Medulla oblongata (tissue), 1 donor: ENCODE measurements around the gene COQ8B.

ENCODE experiments used
- DNase-seq: peaks from one replicate; pipeline ENCODE4 v3.0.0-alpha.2; 2015; ENCODE audit errors: extremely low spot score

The COQ8B gene

DNA sequence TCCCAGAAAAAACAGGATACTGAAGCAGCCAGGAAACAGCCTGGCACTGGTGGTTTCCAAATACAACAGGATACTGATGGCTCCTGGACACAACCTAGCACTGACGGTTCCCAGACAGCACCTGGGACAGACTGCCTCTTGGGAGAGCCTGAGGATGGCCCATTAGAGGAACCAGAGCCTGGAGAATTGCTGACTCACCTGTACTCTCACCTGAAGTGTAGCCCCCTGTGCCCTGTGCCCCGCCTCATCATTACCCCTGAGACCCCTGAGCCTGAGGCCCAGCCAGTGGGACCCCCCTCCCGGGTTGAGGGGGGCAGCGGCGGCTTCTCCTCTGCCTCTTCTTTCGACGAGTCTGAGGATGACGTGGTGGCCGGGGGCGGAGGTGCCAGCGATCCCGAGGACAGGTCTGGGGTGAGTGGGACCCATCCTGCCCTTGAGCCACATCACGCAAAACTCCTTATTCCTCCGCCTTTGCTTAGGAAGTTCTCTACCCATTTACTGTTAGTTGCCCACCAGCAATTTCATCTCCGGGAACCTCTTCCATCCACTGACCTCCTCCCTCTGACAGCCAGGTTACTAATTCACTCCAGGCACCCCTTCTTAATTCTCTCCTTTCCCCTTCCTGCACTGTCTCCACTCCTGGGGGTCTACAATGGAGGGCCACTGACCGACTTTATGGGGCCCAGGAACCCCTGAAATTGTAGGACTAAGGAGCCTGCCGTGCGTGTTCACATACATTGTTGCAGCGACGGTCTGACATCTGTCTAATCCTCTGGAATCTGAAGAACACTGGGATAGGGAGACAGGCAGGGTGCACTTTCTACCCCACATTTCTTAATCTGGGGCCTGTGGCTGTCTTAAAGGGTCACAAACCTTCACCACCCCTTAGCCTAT lies 1.4 kb upstream of the COQ8B start:
- no peak for DNase-seq

DNA sequence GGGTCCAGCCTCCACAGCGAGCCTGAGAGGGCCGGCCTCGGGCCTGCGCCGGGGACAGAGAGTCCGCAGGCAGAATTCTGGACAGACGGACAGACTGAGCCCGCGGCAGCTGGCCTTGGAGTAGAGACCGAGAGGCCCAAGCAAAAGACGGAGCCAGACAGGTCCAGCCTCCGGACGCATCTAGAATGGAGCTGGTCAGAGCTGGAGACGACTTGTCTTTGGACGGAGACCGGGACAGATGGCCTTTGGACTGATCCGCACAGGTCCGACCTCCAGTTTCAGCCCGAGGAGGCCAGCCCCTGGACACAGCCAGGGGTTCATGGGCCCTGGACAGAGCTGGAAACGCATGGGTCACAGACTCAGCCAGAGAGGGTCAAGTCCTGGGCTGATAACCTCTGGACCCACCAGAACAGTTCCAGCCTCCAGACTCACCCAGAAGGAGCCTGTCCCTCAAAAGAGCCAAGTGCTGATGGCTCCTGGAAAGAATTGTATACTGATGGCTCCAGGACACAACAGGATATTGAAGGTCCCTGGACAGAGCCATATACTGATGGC lies 716 bp upstream of the COQ8B start:
- DNase-seq, result peak; percentile 26

DNA sequence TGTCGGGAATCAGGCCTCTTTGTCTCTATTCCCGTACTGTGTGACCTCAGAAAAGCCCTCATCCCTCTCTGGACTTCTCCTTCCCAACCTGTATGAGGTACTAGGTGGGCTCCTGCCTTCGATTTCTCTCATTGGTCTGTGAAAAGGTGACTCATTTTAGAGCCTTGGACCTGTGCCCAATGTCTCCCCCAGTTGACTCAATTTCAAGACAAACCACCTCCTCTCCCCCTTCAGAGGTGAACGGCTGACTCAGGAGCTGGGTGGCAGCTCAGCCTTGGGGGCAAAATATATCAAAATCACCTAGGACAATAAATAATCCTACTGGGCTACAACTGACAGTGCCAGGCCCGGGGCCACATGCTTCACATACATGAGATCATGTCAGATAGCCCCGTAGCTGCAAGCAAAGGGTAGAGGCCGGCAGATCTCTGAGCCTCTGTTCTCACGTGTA lies 630 bp downstream of the COQ8B start:
- DNase-seq, result no peak

DNA sequence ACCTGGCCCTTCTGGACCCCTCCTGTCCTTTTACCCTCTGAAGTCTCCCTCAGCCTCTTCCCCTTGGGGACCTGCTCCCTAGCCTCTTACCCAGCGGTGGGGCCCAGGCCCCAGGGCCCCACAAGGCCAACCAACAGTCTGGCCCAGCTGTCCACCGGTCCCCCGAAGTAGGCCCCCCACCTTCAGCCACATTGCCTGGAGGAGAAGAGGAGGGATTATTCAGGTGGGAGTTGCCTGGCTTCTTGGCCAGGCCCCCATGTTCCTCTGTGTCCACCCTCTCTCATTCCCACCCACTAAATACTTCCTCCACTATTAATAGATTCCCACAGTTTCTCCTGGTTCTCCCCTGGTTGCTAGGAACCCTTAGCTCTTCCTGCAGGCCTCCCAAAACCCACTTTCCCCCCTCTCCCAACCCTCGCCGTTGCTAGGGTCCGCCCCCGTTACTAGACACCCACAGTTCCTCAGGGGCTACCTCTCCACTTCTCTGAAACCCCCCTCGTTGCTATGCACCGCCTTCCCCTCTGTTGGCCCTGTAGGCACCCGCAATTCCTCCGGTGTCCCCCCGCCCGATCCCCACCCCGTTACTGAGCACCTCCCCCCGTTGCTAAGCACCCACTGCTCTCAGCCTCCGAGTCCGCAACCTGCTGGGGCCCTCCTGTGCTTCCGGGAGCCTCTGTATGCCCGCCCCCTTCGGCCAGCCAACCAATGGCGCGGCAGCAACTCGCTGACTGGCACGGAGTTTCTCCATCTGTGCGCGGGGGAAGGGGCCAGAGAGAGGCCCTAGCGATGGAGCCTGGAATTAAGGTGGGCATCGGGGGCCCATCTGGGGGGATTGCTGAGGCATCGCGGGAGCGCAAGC lies 2.0 kb downstream of the COQ8B start:
- DNase-seq, result peak; percentile 98

DNA sequence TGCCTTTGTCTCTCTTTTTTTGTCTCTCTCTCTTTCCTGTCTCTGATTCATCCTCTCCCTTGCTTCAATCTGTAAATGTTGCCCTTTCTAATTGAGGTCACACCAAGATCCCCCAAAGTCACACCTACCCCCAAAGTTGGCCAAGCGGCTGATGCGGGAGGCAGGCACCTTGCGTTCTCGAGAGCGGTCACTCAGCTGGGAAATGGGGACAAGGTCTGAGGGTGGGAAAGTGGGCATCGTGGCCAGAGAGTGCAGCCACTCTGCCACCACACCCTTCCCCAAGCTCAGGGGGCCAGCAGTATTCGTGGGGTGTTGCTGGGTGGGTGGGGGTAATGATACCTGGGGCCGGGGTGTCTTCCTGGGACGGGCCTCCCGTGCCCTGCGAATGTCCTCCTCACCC lies 2.7 kb downstream of the COQ8B start:
- no peak for DNase-seq

DNA sequence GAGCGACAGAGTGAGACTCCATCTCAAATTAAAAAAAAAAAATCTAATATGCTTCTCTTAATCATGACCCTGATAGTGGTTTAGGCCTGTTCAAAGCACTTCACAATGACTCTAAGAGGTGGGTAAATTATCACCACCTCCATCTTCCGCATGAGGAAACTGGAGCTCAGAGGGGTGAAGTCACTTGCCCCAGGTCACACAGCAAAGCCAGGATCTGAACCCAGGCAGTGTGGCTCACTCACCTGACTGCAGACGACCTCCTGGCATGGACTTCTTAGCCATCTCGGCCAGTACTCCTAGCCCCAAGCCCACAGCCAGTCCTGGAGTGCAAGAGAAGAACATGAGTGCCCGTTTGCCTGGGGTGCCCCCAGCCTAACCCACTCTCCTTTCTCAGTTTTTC lies 6.9 kb downstream of the COQ8B start:
- no peak for DNase-seq

DNA sequence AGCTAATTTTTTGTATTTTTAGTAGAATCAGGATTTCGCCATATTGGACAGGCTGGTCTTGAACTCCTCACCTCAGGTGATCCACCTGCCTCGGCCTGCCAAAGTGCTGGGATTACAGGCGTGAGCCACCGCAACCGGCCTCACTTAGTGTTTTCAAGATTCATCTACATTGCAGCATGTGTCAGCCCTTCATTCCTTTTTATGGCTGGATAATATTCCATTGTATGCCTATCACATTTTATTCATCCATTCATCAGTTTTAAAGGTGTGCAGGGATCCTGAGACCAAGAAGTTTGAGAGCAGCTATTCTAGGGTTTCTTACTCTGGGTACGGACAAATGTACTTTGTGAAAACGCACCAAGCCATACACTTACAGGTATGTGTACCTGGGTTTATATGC lies 9.1 kb downstream of the COQ8B start:
- DNase-seq, result no peak

DNA sequence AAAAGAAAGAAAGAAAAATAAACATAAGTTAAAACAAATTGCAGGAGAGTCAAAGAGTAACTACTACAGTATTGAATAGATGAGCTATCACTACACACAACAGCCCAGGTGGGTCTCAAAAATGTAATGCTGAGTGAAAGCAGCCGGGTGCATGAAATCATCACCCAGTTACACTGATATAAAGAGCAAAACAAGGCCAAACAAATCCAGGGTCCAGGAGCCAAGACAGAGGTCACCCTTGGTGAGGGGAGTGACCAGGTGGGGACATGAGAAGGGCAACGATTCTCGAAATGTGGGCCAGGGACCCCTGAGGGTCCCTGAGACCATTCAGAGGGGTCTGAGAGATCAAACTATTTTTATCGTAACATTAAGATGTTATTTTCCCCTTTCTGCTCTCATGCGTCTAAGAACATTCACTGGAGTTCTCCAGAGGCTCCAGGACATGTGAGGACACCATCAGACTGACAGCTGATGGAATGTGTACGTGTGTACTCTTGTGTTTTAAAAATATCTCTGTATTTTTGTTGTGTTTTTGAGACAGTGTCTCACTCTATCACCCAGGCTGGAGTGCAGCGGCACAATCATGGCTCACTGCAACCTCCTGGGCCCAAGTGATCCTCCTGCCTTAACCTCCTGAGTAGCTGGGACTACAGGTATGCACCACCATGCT lies 10.6 kb downstream of the COQ8B start:
- DNase-seq, result no peak

DNA sequence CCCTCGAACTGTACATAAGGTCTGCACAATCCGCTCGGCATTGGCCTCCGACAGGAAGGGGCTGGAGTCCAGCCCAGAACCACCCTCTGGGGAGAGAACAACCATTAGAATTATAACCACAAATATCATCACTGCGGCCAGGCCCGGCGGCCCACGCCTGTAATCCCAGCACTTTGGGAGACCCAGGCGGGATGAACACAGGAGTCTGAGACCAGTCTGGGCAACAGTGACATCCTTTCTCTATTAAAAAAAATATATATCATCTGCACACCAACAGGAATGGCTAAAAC lies 11.4 kb downstream of the COQ8B start:
- DNase-seq, result no peak

DNA sequence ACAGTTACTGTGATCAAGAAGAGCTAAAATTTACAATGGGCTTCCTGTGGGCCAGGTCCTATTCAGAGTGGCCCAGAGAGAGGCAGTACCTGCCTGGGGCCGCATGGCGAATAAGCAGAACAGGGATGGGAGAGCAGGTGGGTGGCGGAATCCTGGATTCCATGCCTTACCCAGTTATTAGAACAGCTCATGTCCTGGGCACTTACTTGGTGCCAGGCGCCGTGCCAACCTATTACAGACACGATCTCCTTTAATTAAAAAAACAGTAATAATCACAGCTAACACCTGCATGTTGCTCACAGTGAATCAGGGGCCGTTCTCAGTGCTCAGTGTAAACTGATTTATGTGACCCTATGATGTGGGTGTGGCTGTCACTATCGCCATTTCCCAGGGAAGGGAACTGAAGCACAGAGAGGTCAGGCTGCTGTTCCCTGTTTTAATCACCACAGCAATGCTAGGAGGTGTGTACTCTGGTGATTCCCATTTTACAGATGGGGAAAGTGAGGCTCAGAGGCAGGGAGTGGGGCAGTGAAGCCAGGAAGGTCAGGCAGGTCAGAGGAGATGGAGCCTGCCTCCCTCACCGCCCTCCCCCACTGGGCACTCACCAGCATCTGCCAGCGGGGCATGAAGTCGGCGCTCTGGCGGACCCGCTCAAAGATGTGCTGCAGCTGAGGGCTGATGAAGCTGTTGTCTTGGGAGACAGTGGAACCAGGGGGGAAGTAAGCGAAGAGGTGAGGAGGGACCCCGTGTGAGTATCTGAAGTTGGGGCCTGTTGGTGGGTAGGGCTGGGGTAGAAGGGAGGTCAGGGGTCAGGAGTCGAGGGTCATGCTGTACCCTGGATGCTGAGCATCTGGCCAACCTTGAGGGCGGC lies 12.0 kb downstream of the COQ8B start:
- DNase-seq, result no peak

DNA sequence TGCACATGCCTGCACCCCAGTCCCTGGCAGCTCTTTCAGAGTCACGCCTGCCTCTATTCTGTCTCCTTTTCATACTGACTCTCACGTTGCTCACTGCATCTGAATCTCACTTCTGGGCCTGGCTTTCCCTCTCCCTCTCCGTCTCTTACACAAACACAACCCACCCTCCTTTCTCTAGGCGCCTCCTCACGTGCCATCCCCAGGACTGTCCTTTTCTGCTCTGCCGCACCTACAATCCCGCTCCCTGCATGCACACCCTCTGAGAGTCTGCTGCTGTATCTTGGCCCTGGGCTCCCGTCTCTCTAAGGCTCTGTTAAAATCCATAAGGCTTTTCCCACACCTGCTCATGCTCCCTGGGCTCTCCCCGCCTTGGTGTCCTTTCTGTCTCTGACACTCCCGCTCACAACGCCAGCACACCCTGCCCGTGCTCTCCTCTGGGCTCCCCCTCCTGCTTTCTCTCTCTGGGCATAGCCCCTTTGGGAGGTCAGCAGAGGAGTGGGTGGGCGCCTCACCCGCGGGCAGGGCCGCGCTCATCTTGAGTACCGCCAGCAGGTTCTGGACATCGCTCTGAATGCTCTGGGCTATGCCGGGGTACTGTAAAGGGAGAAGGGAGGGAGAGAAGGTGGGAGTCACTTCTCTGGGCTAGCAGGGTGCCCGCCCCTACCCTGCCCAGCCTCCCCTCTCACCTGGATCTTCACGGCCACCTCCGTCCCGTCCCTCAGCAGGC lies 13.5 kb downstream of the COQ8B start:
- no peak for DNase-seq

DNA sequence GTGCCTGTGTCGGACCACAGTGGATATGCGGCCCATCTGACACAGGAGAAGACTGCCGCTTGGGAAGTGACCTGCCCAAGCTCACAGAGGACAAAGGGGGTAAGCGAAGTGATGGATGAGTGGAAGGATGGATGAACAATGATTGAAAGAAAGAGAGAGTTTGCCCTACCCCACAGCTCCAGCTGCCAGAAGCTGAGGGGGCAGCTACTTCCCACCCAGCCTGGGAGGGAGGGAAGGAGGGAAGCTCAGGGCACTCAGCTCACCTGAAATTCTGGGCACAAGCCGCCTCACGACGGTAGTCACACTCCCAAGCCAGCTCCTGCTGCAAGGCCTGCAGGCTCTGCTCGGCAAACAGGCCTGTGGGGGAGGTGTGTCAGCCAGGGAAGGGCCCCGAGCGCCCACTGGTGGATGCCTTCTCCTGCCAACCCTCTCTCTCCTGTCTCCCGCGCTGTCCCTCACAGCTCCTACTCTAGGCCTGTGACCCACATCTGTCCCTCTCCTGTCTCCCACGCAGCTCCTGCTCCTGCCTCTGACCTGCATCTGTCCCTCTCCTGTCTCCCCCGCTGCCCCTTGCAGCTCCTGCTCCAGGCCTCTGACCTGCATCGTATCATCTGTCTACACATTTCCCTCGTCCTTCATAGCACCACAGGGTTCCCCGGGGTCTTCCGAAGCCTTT lies 14.2 kb downstream of the COQ8B start:
- DNase-seq, result no peak

DNA sequence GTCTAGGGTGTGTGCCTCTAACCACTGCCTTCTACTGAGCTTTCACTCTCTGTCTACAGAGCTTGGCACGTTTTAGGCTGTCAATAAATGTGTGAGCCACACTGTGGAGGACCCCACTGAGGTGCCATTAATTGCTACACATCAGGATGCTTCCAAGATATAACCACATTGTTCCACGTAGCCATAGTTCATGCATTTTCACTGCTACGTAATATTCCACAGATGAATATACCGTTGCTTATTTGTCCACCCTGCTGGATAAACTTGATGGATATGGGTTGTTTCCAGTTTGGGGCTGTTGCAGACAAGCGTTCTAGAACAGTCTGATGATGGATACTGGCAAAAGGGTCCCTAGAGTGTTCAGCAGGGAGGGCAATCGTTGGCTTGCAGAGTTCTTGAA lies 14.9 kb downstream of the COQ8B start:
- no peak for DNase-seq

DNA sequence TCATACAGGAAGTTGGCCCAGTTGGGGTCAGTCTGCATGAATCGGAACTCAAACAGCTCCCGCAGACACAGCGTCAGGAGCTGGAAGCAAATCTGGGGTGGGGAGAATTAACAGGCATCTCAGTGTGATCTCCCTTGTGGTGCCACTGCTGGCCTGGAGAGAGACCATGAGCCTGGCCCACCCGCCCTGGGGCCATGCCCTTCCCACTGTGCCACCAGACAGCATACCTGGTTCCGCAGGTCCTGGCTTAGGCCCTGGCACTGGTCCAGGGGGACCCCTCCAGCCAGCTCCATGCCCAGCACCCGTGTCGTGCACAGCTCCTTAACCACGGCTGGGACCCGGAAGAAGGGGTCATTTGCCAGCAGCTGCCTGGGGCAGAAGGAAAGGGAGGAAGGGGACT lies 16.6 kb downstream of the COQ8B start:
- no peak for DNase-seq

DNA sequence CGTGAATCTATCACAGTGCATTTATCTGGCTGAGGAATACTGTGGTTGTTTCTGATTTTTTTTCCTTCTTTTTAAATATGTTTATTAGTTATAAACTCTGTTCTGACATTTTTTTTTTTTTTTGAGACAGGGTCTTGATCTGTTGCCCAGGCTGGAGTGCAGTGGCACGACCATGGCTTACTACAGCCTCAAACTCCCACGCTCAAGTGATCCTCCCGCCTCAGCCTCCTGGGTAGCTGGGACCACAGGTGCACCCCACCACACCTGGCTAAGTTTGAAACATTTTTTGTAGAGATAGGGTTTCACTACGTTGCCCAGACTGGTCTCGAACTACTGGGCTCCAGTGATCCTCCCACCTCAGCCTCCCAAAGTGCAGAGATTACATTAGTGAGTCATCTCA lies 19.7 kb downstream of the COQ8B start:
- no peak for DNase-seq

DNA sequence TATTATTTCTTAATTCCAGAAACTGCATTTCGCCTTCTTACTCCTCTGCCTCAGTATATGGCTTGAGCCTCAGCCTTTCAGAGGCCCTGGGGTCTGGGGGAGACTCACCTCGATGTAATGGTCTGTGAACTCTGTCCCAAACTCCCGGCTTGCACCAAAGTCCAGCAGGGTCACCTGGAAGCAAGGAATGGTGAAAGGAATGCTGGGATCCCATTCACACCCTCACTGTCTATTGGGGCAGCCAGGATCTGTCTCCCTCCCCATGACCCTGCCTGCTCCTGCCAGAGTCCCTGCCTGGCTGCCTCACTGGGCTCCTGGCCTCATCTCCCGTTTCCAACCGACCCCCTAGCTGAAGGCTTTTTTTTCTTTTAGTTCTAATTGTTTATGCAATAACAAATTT lies 20.8 kb downstream of the COQ8B start:
- no peak for DNase-seq

DNA sequence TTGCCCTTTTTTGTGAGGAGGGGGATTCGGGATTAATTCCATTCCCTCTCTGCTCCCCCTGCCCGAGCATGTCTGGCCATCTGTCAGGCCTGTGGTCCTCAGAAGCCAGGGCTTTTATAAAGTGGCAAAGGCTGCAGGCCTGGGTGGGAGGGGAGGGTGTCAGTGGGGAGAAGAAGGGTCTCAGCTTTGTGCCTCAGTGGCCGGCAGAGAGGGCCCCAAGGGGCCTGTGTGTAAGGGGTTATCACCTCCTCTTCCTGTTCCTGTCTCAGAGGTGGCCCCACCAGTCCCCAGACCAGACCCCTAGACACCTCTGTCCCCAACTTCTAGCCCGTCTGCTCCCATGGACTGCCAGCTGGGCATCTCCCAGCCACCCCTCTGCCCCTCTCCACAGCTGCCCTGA lies 22.8 kb downstream of the COQ8B start:
- DNase-seq, result no peak

DNA sequence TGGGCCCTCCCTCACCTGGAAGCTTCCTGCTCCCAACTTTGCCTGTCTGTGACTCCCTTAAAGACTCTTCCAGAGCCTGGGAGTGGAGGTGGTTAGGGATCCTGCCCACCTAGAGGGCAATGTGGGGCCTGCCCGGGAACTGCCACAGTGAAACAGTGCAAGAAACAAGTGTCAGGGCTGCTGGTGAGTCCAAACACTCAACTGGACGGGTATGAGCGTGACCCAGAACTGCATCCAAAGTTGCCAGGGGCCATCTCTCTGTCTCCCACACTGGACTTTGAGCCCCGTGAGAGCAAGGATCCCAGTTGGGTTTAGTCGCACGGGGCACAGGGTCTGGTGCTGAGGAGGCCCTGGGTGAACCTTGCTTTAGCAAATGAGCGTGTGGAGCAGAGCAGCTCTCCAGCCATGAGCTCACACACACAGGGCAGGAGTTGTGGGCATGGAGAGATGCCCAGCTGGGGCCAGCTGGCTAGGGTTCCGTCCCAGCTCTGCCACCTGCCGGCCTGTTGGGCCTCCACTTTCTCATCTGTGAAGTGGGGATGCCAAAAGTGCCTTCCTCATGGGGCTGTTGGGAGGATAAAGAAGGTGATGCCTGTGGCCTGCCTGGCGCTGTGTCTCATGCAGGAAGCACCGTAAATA lies 23.4 kb downstream of the COQ8B start:
- DNase-seq, result no peak

DNA sequence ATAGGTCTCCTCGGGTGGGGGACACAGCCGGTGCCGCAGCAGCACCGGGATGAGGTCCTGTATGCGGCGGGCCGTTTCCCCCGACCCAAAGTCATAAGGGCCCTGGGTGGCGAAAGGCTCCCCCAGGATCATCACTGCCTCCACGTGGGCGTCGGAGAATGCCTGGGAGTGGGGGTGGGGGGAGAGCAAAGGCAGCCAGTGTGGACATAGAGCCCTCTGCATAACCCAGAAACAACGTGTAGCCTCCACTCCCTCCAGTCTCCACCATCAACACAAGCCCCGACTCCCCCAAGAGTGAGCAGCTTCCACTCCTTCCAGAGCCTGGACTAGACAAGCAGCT lies 24.5 kb downstream of the COQ8B start:
- DNase-seq, result no peak
